Ramos (cell line): ENCODE data around the gene GARIN1A.

Experiments
- in situ Hi-C: fragments of 300-500 bp; cut with MboI; formaldehyde crosslinking; loops from one replicate; pipeline ENCODE4 v1.14.3; 2022; ENCODE audit warnings: low sequenced_read_pairs; ENCODE audit not compliant: unreplicated experiment

GARIN1A gene

GRCh38 chr7:128710481-128710880 lies 38.4 kb downstream of the GARIN1A start:
- in situ Hi-C loops, result no loop called here

- in situ Hi-C loops, result no loop called here
Observed at GRCh38 chr7:128713794-128714193, 41.7 kb downstream of the GARIN1A start.

- in situ Hi-C loops, result no loop called here
Observed at GRCh38 chr7:128714701-128715495, 42.8 kb downstream of the GARIN1A start.

- in situ Hi-C loops, result no loop called here
Observed at GRCh38 chr7:128718967-128719642, 47.0 kb downstream of the GARIN1A start.

- in situ Hi-C loops, result no loop called here
Observed at GRCh38 chr7:128721376-128721775, 49.3 kb downstream of the GARIN1A start.
